ENCODE measurements around the gene RFC3.

Gene RFC3

DNA sequence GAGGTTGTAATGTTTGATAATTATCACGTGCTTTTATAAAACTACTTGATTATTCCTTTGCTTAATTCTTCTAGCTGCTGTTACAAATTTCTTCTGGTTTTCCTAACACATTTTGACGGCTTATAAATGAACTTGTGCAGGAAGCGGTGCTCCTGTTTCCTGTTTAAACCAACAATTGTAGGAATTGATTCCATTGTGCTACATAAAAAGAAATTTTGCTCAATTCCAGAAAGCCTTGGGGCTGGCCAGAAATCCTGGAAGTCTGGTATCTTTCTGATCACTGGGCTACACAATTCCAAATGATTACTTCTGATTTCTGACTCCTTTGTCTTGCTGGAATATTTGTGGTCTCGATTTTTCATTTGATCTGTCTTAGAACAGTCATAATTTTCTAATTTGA, 14.9 kb downstream of the RFC3 start:
- no peak overlapping the region for H3K27ac ChIP-seq (ENCODE audit: insufficient read depth in 1 of 2, low read depth in 1 of 2, low read length in 2 of 2, poor library complexity in 1 of 2, severe bottlenecking in 2 of 2)
- H3K27me3 ChIP-seq (replicated peaks in 2 of 5; ENCODE audit: control insufficient read depth in 4 of 5, insufficient read depth in 5 of 5, low read length in 4 of 5), result no peaks in the 10 kb centered on the region
- 100% methylated on average over 2 of the region's 4 CpGs for WGBS (ENCODE audit: insufficient coverage)
- H3K36me3 ChIP-seq (ENCODE audit: control insufficient read depth in 4 of 4, insufficient read depth in 4 of 4, low read length in 3 of 4), result peaks cover 14 to 79% (median 30%) of the 10 kb centered on the region in 4 experiments
- ChIA-PET POLR2A (no interaction called here), CTCF (no interaction called here)
- H3K9me3 ChIP-seq (ENCODE audit: control extremely low read depth in 1 of 5, control insufficient read depth in 4 of 5, insufficient read depth in 2 of 5, low read depth in 1 of 5, low read length in 4 of 5), result no peaks in the 10 kb centered on the region
- no peaks in the 10 kb centered on the region for H3K4me1 ChIP-seq (ENCODE audit: control extremely low read depth in 1 of 4, control insufficient read depth in 4 of 4, insufficient read depth in 4 of 4, low read length in 3 of 4)
- no peak for DNase-seq
- H3K4me3 ChIP-seq (ENCODE audit: control insufficient read depth in 1 of 7, extremely low read depth in 1 of 7, insufficient read depth in 4 of 7, low read depth in 2 of 7, low read length in 6 of 7), result no peak overlapping the region

DNA sequence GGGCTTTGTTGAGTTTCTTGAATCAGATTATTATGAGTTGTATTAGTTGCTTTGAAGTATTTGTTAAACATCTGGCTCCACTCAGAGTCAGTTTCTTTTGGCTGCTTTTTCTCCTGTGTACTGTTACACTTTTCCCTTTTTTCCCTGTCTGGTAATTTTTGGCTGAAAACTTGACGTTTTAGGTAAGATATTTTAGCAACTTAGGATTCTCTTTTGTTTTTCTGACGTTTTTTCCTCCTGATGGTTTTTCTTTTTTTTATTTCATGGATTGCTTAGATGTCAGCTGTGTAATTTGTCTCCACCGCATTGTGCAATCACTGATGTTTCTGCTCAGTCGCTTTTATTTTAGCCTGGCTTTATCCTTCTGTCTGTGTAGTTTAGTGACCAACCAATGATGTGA, 20.7 kb downstream of the RFC3 start:
- H3K4me3 ChIP-seq (ENCODE audit: control insufficient read depth in 1 of 7, extremely low read depth in 1 of 7, insufficient read depth in 4 of 7, low read depth in 2 of 7, low read length in 6 of 7), result no peak overlapping the region
- no peaks in the 10 kb centered on the region for H3K4me1 ChIP-seq (ENCODE audit: control extremely low read depth in 1 of 4, control insufficient read depth in 4 of 4, insufficient read depth in 4 of 4, low read length in 3 of 4)
- DNase-seq, result no peak
- no peaks in the 10 kb centered on the region for H3K9me3 ChIP-seq (ENCODE audit: control extremely low read depth in 1 of 5, control insufficient read depth in 4 of 5, insufficient read depth in 2 of 5, low read depth in 1 of 5, low read length in 4 of 5)
- H3K27ac ChIP-seq (ENCODE audit: insufficient read depth in 1 of 2, low read depth in 1 of 2, low read length in 2 of 2, poor library complexity in 1 of 2, severe bottlenecking in 2 of 2), result no peak overlapping the region
- CTCF ChIA-PET, result no interaction called here
- POLR2A ChIA-PET, result no interaction called here
- peaks cover 11 to 48% (median 22%) of the 10 kb centered on the region in 4 experiments for H3K36me3 ChIP-seq (ENCODE audit: control insufficient read depth in 4 of 4, insufficient read depth in 4 of 4, low read length in 3 of 4)
- WGBS (ENCODE audit: insufficient coverage), result 50% methylated on average over 2 of the region's 4 CpGs
- no peaks in the 10 kb centered on the region for H3K27me3 ChIP-seq (replicated peaks in 2 of 5; ENCODE audit: control insufficient read depth in 4 of 5, insufficient read depth in 5 of 5, low read length in 4 of 5)

DNA sequence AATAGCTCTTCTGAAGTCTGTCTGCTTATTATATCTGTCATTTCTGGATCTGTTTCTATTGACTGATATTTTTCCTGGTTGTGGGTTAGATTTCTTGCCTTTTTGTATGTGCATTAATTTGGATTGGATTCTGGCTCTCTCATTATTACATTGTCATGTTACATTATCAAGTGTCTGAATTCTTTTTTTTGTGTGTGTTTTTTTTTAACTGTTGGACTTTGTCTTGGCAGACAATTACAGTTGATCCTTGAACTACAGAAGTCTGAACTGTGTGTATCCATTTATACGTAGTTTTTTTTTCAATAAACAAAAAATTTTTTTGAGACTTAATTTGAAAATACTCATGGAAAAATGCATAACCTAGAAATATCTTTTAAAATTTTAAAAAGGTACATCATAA, 22.5 kb downstream of the RFC3 start:
- ChIA-PET POLR2A (no interaction called here), CTCF (interaction anchor here (0.5 kb wide), 1 partner anchor 24 kb away, joined by 3 read pairs; no protein-coding TSS in a partner anchor)
- no peak for DNase-seq
- H3K36me3 ChIP-seq (ENCODE audit: control insufficient read depth in 4 of 4, insufficient read depth in 4 of 4, low read length in 3 of 4), result peaks cover 8 to 35% (median 17%) of the 10 kb centered on the region in 4 experiments
- no CpG with 5 or more reads among the region's 1 CpG for WGBS (ENCODE audit: insufficient coverage)
- no peaks in the 10 kb centered on the region for H3K9me3 ChIP-seq (ENCODE audit: control extremely low read depth in 1 of 5, control insufficient read depth in 4 of 5, insufficient read depth in 2 of 5, low read depth in 1 of 5, low read length in 4 of 5)
- no peak overlapping the region for H3K27ac ChIP-seq (ENCODE audit: insufficient read depth in 1 of 2, low read depth in 1 of 2, low read length in 2 of 2, poor library complexity in 1 of 2, severe bottlenecking in 2 of 2)
- no peak overlapping the region for H3K4me3 ChIP-seq (ENCODE audit: control insufficient read depth in 1 of 7, extremely low read depth in 1 of 7, insufficient read depth in 4 of 7, low read depth in 2 of 7, low read length in 6 of 7)
- no peaks in the 10 kb centered on the region for H3K4me1 ChIP-seq (ENCODE audit: control extremely low read depth in 1 of 4, control insufficient read depth in 4 of 4, insufficient read depth in 4 of 4, low read length in 3 of 4)
- no peaks in the 10 kb centered on the region for H3K27me3 ChIP-seq (replicated peaks in 2 of 5; ENCODE audit: control insufficient read depth in 4 of 5, insufficient read depth in 5 of 5, low read length in 4 of 5)

DNA sequence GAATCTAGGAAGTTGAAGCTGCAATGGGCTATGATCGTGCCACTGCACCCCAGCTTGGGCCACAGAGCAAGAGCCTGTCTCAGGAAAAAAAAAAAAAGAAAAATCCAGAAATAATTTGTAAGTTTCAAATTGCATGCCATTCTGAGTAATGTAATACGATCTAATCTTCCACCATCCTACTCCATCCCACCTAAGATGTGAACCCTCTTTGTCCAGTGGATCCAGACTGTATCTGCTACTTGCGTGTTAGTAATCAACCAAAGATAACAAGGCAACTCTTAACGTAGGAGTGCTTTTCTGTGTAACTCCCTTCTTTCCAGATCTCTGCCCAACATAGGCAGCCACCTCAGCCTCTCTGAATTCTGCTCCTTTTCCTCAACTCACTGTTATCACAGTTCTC, 24.3 kb downstream of the RFC3 start:
- no peaks in the 10 kb centered on the region for H3K9me3 ChIP-seq (ENCODE audit: control extremely low read depth in 1 of 5, control insufficient read depth in 4 of 5, insufficient read depth in 2 of 5, low read depth in 1 of 5, low read length in 4 of 5)
- no peak for DNase-seq
- CTCF ChIA-PET, result interaction anchor here (1.6 kb wide), 1 partner anchor 12 kb away, joined by 5 read pairs; no protein-coding TSS in a partner anchor
- no peak overlapping the region for H3K4me3 ChIP-seq (ENCODE audit: control insufficient read depth in 1 of 7, extremely low read depth in 1 of 7, insufficient read depth in 4 of 7, low read depth in 2 of 7, low read length in 6 of 7)
- no peaks in the 10 kb centered on the region for H3K4me1 ChIP-seq (ENCODE audit: control extremely low read depth in 1 of 4, control insufficient read depth in 4 of 4, insufficient read depth in 4 of 4, low read length in 3 of 4)
- POLR2A ChIA-PET, result no interaction called here
- H3K27ac ChIP-seq (ENCODE audit: insufficient read depth in 1 of 2, low read depth in 1 of 2, low read length in 2 of 2, poor library complexity in 1 of 2, severe bottlenecking in 2 of 2), result no peak overlapping the region
- WGBS (ENCODE audit: insufficient coverage), result 100% methylated on average over 3 of the region's 4 CpGs
- H3K27me3 ChIP-seq (replicated peaks in 2 of 5; ENCODE audit: control insufficient read depth in 4 of 5, insufficient read depth in 5 of 5, low read length in 4 of 5), result no peaks in the 10 kb centered on the region
- peaks cover 10 to 34% (median 19%) of the 10 kb centered on the region in 4 experiments for H3K36me3 ChIP-seq (ENCODE audit: control insufficient read depth in 4 of 4, insufficient read depth in 4 of 4, low read length in 3 of 4)

DNA sequence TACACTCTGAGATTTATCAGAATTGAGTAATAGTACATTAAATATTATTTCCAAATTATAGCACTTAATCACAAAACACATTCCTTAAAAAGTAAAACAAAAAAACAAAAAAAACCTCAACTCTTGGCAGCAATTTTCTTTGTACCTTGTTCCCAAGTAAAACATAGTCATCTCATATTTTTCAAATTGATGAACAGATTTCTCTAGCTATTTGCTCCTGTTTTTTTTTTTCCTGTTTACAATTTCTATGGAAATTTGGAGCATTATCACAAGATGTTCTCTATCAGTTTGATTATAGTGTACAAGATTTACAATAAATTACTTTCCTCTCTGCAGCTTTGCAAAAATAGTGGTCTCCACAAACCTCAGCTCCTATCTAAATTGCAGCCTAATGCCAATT, 25.0 kb downstream of the RFC3 start:
- no peaks in the 10 kb centered on the region for H3K4me1 ChIP-seq (ENCODE audit: control extremely low read depth in 1 of 4, control insufficient read depth in 4 of 4, insufficient read depth in 4 of 4, low read length in 3 of 4)
- H3K27me3 ChIP-seq (replicated peaks in 2 of 5; ENCODE audit: control insufficient read depth in 4 of 5, insufficient read depth in 5 of 5, low read length in 4 of 5), result no peaks in the 10 kb centered on the region
- peaks cover 11 to 38% (median 20%) of the 10 kb centered on the region in 4 experiments for H3K36me3 ChIP-seq (ENCODE audit: control insufficient read depth in 4 of 4, insufficient read depth in 4 of 4, low read length in 3 of 4)
- POLR2A ChIA-PET, result no interaction called here
- CTCF ChIA-PET, result interaction anchor here (0.6 to 1.6 kb wide), 4 partner anchors 11 to 1788 kb away, joined by 3 to 5 read pairs (median 3); no protein-coding TSS in a partner anchor
- no peak overlapping the region for H3K4me3 ChIP-seq (ENCODE audit: control insufficient read depth in 1 of 7, extremely low read depth in 1 of 7, insufficient read depth in 4 of 7, low read depth in 2 of 7, low read length in 6 of 7)
- no peak overlapping the region for H3K27ac ChIP-seq (ENCODE audit: insufficient read depth in 1 of 2, low read depth in 1 of 2, low read length in 2 of 2, poor library complexity in 1 of 2, severe bottlenecking in 2 of 2)
- DNase-seq, result no peak
- no peaks in the 10 kb centered on the region for H3K9me3 ChIP-seq (ENCODE audit: control extremely low read depth in 1 of 5, control insufficient read depth in 4 of 5, insufficient read depth in 2 of 5, low read depth in 1 of 5, low read length in 4 of 5)

DNA sequence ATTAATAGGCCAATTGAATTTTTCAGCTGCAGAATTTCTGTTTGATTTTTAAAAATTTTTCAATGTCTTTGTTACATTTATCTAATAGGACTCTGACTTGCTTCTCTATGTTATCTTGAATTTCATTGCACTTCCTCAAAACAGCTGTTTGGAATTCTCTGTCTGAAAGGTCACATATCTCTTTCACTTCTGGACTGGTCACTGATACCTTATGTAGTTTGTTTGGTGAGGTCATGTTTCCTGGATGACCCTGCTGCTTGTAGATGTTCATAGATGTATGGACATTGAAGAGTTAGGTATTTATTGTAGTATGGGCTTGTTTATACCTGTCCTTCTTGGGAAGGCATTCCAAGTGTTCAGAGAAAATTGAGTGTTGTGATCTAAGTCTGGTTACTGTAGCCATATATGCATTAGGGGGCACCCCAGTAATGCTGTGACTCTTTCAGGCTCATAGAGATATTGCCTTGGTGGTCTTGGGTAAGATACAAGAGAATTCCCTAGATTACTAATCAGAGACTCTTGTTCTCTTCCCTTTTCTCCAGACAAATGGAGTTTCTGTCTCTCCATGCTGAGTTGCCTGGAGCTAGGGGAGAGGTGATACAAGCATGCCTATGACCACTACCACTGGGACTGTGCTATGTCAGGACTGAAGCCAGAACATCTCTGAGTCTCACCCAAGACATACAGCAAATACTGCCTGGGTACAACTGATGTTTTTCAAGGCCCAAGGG, 27.8 kb downstream of the RFC3 start:
- Histone ChIP-seq H3K36me3 (ENCODE audit: control insufficient read depth in 4 of 4, insufficient read depth in 4 of 4, low read length in 3 of 4) (peaks cover 7 to 29% (median 16%) of the 10 kb centered on the region in 4 experiments), H3K4me1 (ENCODE audit: control extremely low read depth in 1 of 4, control insufficient read depth in 4 of 4, insufficient read depth in 4 of 4, low read length in 3 of 4) (no peaks in the 10 kb centered on the region), H3K27me3 (replicated peaks in 2 of 5; ENCODE audit: control insufficient read depth in 4 of 5, insufficient read depth in 5 of 5, low read length in 4 of 5) (no peaks in the 10 kb centered on the region), H3K9me3 (ENCODE audit: control extremely low read depth in 1 of 5, control insufficient read depth in 4 of 5, insufficient read depth in 2 of 5, low read depth in 1 of 5, low read length in 4 of 5) (no peaks in the 10 kb centered on the region), H3K27ac (ENCODE audit: insufficient read depth in 1 of 2, low read depth in 1 of 2, low read length in 2 of 2, poor library complexity in 1 of 2, severe bottlenecking in 2 of 2) (no peak overlapping the region), H3K4me3 (ENCODE audit: control insufficient read depth in 1 of 7, extremely low read depth in 1 of 7, insufficient read depth in 4 of 7, low read depth in 2 of 7, low read length in 6 of 7) (no peak overlapping the region)
- DNase-seq, result no peak
- ChIA-PET POLR2A (no interaction called here), CTCF (no interaction called here)

DNA sequence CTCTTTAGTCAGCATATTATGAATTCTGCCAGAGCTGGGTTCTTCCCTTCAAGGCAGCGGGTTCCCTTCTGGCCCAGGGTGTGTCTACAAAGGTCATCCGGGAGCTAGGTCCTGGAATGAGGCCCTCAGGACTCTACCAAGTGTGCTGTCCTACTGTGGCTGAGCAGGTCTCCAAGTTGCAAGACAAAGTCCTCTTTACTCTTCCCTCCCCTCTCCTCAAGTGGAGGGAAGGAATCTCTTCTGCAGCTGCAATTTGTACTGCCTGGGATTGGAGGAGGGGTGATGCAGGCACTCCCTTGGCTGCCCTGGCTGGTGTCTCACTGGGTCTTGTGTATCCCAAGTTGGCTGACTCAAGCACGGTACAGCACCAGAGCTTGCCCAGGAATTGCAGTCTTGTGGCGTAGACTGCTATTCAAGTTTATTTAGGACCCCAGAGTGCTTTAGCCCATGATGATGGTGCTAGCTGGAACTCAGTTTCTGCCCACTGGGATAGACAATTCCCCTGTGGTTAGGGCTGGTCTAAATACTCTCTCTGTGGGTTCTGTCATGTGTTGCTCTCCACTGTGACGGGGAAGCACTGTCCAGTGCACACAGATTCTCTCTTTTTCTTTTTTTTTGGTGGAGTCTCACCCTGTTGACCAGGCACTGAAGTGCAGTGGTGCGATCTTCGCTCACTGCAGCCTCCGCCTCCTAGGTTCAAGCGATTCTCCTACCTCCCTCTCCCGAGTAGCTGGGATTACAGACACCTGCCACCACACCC, 28.5 kb downstream of the RFC3 start:
- Histone ChIP-seq H3K4me3 (ENCODE audit: control insufficient read depth in 1 of 7, extremely low read depth in 1 of 7, insufficient read depth in 4 of 7, low read depth in 2 of 7, low read length in 6 of 7) (no peak overlapping the region), H3K27me3 (replicated peaks in 2 of 5; ENCODE audit: control insufficient read depth in 4 of 5, insufficient read depth in 5 of 5, low read length in 4 of 5) (no peaks in the 10 kb centered on the region), H3K27ac (ENCODE audit: insufficient read depth in 1 of 2, low read depth in 1 of 2, low read length in 2 of 2, poor library complexity in 1 of 2, severe bottlenecking in 2 of 2) (no peak overlapping the region), H3K9me3 (ENCODE audit: control extremely low read depth in 1 of 5, control insufficient read depth in 4 of 5, insufficient read depth in 2 of 5, low read depth in 1 of 5, low read length in 4 of 5) (no peaks in the 10 kb centered on the region), H3K36me3 (ENCODE audit: control insufficient read depth in 4 of 4, insufficient read depth in 4 of 4, low read length in 3 of 4) (peaks cover 7 to 29% (median 13%) of the 10 kb centered on the region in 4 experiments), H3K4me1 (ENCODE audit: control extremely low read depth in 1 of 4, control insufficient read depth in 4 of 4, insufficient read depth in 4 of 4, low read length in 3 of 4) (no peaks in the 10 kb centered on the region)
- WGBS (ENCODE audit: insufficient coverage), result 99% methylated on average over 7 of the region's 10 CpGs
- ChIA-PET POLR2A (no interaction called here), CTCF (no interaction called here)
- no peak for DNase-seq
